Activated CD4-positive, alpha-beta T cell treated with anti-CD3 and anti-CD28 coated beads, Interleukin-10, Interleukin-2, amounts not matched to agents 100 ng/mL and 50 ng/mL, durations not matched to agents 16 hours and 8 hours (primary cell): ENCODE data around the gene UPK1B.
"Not testable (repeated sequence)": the region's sequence is repeated elsewhere in the genome, so short reads cannot be mapped to it uniquely, and the experiment has no call there.

ENCODE experiments used
- DNase-seq: peaks from one replicate; pipeline ENCODE4 v3.0.0-alpha.2; 2020

The UPK1B gene

DNA sequence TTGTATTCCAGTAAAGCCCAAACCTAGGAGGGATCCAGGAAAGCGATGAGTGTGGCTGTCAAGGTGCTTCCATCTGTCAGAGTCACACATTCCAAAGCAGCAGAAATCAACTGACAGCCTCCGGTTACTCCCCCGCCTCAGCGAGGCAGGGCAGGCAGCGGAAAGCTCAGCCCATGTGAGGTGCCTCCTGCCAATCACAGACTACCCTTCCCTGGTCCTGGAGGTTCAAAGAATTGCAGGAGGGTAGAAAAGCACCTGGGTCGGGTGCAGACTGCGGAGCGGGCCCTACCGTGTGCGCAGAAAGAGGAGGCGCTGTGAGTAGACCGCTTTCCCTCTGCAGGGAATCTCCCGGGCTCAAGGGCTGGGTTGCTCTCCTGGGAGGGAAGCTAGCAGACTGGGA lies at the start of gene UPK1B:
UPK1B (plus strand) TSS at position 274 of the 400 bp plus-strand sequence. CDS start 13,144 bp downstream, outside the sequence.
- no peak for DNase-seq

DNA sequence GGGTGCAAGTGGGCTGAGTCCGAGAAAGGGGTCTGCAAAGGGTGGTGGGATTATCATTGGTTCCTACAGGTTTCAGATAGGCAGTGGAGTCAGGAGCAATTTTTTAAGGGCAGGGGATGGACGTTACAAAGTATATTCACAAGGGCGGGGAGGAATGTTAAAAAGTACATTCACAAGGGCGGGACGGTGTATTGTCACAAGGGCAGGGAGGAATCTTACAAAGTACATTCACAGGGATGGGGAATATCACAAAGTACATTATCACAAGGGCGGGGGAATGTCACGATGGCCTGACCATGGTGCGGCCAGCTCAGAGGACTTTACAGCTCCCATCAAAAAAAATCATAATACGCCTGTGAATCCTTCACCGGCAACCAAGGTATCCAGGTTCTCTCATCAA lies 48.1 kb upstream of the UPK1B start:
- no peak for DNase-seq

- DNase-seq, result no peak
Measured at GRCh38 chr3:119125742-119126504, 47.5 kb upstream of the UPK1B start.

DNA sequence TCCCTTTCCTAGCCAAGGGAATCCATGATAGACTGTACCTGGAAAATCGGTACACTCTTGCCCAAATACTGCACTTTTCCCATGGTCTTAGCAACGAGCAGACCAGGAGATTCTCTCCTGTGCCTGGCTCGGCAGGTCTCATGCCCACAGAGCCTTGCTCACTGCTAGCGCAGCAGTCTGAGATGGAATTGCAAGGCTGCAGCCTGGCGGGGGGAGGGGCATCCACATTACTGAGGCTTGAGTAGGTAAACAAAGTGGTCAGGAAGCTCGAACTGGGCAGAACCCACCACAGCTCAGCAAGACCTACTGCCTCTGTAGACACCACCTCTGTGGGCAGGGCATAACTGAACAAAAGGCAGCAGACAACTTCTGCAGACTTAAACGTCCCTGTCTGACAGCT lies 43.1 kb upstream of the UPK1B start:
- not testable (repeated sequence) for DNase-seq

- not testable (repeated sequence) for DNase-seq
Measured at GRCh38 chr3:119132291-119132690, 41.1 kb upstream of the UPK1B start.

GRCh38 chr3:119139360-119139759 lies 34.0 kb upstream of the UPK1B start:
- DNase-seq, result not testable (repeated sequence)

GRCh38 chr3:119140466-119140865 lies 32.9 kb upstream of the UPK1B start:
- DNase-seq, result no peak

DNA sequence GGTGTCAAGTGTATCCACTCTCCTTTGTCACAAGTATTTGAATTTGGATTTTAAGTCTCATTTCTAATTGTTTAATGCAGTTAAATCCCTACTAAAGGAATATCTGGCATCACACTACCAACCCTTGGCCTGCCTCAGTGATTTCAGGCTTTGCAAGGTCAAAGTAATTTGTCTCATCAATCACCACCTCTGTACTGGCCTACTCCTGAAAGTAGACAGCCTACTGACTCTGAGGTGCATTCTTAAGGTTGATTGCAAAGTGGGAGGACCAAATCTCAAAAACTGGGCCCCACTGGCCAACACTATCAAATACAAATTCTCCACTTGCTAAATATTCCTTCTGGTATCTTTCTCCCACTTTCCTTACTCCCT lies 28.3 kb upstream of the UPK1B start:
- DNase-seq, result no peak

DNA sequence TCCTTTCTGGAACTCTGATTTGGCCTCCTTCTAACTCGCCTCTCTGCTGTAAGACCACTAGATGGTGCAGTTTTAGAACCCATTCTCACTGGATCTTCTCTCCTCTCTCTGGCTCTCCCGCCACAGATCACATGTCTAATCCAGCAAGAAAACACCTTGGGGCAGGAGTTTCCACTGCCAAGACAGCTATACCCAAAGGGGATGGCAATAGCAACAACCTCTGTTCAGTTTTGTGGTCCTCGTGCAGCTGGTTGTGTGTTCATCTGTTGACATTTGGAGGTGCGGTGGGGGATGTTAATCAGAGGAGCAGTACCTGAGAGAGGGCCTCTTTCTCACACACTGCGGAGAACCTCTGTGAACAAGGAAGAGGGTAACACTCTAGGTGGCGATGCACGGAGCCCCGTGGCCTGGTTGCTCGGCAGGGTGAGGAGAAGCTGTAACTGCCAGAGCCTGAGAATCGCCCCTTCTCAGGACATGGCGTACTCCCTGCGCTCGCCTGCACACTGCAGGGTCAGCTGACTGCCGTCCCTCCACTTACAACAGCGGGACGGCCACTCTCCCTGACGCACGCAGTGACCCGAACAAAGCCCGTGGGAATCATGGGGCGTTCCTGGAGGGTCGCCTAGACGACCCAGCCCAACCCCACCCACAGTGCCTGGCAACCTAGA lies 27.8 kb upstream of the UPK1B start, which contains the start of gene TEX55:
TEX55 (plus strand) TSS at position 666 of the 668 bp plus-strand sequence. CDS start 25 bp downstream, outside the sequence.
- DNase-seq, result peak; percentile 38

GRCh38 chr3:119146578-119147375 lies 26.6 kb upstream of the UPK1B start:
- no peak for DNase-seq

DNA sequence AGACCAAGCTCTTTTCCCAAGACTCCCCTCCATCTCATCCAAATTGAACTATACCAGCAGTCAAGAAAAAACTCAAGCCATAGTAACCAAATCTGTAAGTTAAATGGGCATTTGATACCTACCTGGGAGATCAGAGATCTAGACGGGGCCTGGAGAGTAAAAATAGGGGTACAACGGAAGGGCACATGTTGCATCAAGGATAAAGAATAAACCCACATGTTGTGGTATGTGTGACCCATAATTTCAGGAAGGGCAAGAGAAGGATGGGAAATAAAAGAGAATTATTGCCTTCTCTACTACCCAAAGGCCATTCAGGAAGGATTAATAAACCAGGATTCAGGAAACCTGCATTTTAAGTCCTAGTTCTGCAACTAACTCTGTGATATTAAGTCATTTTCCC lies 25.9 kb upstream of the UPK1B start:
- DNase-seq, result no peak

DNA sequence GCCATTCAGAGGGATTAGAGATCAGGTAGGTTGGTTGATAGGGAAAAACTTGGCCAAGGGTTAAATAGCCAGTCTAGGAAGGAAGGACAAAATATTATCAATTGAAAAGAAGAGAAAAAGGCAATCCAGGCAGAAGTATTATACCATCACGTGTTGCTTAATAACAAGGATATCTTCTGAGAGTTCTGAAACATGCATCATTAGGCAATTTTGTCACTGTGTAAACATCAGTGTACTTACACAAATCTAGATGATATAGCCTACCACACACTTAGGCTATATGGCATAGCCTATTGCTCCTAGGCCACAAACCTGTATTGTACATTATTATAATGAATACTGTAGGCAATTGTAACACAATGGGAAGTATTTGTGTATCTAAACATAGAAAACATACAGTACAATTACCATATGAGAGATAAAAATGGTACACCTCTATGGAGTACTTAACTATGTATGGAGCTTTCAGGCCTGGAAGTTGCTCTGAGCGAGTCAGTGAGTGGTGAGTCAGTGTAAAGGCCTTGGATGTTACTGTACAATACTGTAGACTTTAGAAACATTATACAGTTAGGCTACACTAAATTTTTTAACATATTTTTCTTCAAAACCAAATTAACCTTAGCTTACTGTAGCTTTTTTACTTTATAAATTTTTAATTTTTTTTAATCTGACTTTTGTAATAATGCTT lies 24.8 kb upstream of the UPK1B start:
- DNase-seq, result no peak

- peak; percentile 8 for DNase-seq
Measured at GRCh38 chr3:119149484-119149883, 23.9 kb upstream of the UPK1B start.

- DNase-seq, result no peak
Measured at GRCh38 chr3:119156868-119157267, 16.5 kb upstream of the UPK1B start.

DNA sequence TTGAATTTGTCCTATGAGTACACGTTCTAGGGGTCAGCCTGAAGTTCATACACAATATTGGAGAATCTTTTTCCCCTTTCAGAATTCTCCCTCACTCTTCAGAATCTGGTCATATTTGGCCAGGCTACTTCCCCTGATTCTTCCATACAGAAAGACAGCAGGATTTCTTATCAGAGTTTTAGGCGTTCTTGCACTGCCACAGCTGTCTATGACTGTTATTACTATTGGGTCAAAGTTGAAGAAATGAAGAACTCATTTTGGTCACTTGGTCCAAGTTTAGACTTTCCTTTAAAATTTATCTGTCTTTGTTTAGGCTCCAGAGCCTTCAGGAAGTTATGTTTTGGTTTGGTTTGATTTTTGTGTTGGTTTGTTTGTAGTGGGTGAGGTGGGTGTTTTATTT lies 15.4 kb upstream of the UPK1B start:
- no peak for DNase-seq

- no peak for DNase-seq
Measured at GRCh38 chr3:119160361-119160760, 13.0 kb upstream of the UPK1B start.

DNA sequence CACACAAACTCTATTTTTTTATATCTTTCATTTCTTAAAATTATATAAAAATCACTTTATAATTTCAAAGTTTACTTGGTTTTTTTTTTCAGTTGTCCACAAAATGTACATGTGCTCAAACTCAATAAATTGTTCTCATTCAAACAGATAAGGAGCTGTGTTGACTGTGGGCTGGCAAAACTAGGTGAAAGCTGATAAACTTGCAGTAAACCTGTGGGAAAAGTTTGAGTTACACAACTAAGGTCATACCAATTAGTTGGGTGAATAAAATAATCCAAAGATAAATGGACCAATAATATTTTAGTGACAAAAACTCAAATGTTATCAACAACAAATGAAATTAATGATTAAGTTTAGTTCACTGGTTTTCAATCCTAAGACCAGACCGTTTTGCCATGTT lies 12.6 kb upstream of the UPK1B start:
- DNase-seq, result no peak

DNA sequence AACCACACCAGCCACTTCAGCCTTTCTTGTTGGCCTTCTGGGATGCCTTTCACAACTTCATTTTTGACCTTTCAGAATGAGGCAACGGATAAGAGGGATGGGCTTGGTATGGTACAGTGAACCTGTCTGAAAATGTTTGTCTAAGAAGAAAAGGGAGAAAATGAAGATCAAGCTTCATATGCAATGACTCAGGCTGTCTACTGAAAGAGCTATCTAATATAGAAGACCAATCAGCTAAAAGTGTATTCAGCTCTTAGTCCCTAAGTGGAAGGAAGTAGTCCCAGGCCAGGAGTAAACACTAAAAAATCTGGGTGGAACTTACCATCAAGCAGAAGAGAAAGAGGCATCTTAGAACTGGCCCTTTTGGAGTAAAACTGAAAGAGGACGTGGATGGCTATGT lies 12.2 kb upstream of the UPK1B start:
- DNase-seq, result no peak

GRCh38 chr3:119164745-119165144 lies 8.7 kb upstream of the UPK1B start:
- DNase-seq, result not testable (repeated sequence)

- no peak for DNase-seq
Measured at GRCh38 chr3:119170821-119171220, 2.6 kb upstream of the UPK1B start.

- DNase-seq, result no peak
Measured at GRCh38 chr3:119175872-119176756, 2.7 kb downstream of the UPK1B start.

DNA sequence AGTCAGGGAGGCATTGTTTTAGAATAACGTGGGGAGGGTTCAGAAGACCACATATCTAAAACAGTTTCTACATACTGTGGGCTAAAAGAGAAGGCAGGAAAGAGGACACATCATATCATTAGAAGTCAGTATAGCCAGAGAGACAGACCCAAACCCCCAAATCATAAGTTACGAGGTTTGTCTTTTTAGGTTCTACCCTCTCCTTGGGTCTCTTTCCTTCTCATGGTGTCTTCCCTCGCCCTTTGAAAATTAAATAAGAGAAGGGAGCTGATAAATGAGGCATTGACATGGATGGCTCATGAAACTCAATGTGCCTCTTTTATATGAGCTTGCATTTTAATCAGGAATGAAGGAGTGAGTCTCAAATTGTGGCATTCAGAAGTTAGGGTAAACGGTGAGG lies 3.4 kb downstream of the UPK1B start:
- DNase-seq, result no peak
